ENCODE results near the gene XAB2.
A peak's percentile ranks its signal among the peaks of the same experiment; 100 is the strongest.

Gene XAB2

DNA sequence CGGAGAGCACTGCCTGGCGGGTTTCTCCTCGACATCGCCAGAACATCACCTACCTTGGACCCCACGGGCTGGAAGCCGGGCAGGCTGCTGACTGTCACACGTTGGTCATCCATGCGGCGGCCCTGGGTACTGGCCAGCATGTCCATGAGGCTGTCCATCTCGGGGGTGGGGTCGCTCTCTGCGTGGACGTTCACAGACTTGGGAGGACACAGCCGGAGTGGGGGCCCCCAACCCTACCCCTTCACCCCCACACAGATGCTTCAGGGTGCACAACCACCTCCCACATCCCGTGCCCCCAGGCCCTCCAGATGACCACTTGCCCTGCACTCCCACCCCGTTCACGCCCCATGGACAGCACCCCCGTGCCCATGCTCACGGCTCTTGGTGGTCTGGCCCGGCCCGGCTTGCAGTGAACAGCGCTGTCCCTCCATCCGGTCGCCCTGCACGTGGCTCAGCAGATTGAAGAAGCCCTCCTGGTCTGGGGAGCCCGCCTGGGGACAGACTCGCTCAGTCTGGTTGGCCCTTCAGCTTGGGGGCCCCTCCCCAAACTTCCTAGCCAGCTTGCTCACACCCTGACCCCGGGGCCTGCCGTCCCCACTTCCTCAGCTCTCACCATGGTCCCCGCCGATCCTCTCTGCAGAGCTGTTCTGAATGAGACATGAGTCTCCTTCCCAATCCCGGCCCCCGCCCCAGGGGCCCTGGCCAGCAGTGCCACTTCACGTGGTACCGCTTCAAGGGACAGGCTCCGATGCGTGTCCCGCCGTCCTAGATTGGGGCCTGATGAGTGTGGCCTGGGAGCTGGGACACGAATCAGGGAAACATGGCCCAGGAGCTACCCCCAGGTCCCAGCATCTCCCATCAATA, 3.2 kb upstream of the XAB2 start:
- DNase-seq (ENCODE audit: low read depth, low spot score): no peak

DNA sequence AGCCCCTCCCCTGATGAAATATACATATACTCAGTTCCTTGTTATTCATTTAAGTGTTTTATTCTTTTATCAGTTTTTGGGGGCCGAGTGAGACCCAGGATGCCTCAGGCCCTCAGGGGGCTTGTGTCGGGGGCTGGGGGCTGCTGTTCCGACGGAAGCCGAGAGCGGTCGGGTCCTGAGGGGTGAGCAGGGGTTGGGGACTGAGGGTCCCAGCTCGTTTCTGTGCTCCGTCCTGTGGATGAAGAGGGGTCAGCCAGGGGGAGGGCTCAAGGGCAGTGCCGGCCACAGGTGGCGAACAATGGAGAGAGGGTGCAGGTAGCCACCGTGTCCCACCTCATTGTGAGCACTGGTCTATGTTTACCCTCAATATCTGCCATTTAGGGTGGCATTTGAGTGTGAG, 2.2 kb upstream of the XAB2 start:
- DNase-seq (ENCODE audit: low read depth, low spot score): no peak

DNA sequence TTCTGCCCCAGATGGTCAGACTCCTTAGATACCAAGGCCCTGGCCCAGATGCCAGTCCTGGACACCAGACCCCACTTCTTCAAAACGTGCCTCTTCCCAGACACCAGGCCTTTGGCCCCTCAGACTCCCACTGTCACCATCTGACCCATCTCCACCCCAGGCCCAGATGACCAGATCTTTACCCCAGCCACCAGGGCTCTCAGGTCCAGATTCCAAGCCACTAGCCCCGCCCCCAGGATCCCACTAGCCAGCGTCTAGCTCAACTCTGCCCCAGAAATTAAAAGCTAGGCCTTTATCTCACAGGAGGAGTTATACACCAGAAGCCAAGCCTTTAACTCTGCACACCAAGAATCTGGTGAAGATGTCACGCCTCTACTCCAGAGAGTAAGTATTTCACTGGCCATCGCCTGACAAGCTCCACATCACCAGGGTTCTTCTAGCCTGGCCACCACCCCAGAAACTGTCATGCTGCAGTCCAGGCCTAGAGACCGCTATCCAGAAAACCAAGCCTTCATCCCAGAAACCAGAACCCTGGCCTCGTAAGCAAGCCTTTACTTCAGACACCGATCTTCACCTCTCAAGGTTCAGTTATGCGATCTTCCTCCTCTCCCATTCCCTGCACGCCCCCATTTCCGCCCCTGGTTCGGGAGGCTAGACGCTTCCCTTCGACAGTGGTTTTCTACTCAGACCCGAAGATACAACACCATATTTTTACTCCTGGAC, 595 bp downstream of the XAB2 start:
- DNase-seq (ENCODE audit: low read depth, low spot score): no peak

DNA sequence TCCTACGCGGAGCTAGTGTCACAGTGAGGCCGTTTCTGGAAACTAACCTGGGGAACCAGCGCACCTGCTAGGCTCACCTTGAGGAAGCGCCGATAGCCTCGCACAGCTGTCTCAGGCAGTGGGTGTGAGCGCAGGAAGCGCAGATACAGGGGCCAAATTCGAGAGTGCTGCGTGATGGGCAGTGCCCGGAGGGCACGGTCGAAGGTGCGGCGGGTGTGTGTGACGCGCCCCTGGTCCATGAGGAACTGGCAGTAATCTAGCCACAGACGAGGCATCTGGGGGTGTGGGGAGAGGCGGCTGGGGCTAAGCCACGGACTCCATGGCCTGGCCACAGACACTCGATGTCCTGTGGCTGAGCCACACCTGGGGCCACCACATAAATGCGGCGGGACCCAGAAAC, 2.2 kb downstream of the XAB2 start:
- DNase-seq (ENCODE audit: low read depth, low spot score): no peak

DNA sequence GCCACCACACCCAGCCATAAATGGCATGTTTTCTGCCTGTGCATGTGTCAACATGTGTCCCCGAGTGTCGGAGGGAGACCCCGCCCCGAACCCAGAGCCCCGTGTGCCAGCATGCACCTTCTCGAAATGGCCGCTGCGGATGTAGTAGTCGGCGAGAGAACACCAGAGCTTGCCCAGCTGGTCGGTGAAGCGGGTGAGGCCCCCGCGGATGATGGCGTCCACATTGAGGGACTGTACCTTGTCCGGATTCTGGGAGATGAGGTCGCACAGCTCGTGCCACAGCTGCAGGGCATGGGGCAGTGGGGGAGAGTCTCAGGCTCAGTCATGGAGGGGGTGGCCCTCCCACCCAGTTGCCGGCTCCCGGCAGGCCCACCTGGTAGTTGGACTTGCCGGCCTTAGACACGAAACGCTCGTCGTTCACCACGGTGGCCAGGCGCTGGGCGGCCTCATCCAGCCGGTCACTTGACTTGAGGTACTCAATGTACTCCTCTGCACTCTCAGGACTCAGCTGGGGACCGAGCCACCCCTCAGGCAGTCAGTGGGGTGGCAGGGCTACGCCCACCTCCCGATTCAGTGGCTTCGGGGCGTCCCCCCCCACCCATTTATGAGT, 3.5 kb downstream of the XAB2 start:
- DNase-seq (ENCODE audit: low read depth, low spot score): no peak

DNA sequence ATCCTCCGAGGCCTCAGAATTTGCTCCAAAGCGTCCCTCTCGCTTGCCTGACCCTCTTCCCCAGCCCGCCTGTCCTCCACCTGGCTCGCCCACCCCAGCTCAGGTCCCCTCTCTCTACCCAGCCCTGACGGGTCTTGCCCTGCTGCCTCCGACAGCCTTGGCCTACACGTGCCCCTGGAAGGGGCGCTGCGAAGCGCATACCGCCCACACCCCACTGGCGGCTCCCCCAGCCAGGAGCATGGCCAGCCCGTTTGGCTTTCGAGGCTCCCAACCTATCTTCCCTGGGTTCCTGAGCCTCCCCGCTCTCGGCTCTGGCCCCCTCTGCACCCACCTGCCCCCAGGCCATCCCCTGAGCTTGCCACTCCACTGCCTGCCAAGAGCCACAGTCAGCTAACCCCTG, 4.5 kb downstream of the XAB2 start:
- no peak for DNase-seq (ENCODE audit: low read depth, low spot score)

DNA sequence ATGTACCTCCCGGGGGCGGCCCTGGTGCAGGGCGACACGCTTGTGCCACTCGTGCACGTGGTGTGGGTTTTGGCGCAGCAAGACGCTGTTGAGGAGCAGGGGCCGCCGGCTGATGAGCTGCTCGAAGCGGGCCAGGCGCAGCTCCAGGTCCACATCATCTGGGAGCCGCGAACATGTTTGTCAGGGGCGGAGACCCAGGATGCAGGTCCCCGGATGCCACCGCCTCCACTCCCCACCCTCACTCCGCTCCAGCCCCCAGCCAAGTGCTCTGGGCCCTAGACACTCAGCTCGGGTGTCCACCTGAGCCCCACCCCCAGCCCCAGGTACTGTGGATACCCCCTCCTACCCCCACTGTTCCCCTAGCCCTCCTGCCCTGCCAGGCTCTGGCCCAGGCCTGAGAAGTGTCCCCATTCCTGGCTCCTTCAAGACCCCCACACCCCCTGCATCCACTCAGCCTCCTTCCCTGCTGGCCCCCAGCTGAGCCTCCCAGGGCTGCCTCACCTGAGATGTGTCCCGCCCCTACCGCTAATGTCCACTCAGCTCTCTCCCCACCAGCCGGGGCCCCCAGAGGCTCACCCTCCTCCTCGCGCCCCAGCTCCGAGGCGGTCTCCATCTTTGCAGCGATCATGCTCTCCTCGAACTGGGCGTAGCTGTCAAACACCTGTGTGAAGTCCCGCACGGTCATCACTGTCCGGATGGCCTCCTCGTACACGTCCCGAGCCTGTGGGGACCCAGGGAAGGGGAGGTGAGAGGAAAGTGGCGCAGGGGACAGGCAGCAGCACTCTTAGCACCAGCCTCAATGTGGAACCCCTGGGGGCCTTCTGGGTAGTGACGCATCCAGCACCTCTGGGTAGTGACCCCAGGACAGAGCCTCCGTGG, 5.4 kb downstream of the XAB2 start:
- DNase-seq (ENCODE audit: low read depth, low spot score): no peak

DNA sequence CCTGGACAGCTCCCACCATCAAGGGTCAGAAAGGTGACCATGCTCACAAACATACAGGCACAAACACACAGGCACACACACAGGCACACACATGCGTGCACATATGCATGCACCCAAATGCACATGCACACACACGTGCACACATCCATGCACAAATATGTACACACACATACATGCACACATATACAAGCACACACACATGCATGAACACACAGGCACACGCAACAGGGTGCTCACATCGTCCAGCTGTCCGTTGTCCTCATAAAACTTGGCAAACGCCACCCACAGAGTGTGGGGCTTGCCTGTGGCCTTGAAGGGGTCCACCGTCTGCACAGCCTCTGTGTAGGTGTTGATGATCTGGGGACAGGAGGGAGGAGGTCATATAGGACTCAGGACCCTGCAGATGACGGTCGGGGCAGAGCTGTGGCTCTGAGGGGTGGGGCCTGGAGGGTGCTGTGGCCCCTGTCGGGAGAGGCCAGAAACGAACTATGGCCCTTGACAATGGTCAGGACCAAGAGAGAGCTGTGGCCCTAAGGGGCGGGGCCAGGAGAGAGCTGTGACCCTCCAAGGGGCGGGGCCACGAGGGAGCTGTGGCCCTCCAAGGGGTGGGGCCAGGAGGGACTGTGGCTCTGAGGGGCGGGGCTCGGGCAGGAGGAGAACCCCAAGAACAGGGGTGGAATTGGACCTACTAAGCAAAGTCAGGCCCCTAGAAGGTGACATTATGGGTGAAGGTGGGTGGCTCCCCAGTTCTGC, 6.2 kb downstream of the XAB2 start:
- DNase-seq (ENCODE audit: low read depth, low spot score): no peak

DNA sequence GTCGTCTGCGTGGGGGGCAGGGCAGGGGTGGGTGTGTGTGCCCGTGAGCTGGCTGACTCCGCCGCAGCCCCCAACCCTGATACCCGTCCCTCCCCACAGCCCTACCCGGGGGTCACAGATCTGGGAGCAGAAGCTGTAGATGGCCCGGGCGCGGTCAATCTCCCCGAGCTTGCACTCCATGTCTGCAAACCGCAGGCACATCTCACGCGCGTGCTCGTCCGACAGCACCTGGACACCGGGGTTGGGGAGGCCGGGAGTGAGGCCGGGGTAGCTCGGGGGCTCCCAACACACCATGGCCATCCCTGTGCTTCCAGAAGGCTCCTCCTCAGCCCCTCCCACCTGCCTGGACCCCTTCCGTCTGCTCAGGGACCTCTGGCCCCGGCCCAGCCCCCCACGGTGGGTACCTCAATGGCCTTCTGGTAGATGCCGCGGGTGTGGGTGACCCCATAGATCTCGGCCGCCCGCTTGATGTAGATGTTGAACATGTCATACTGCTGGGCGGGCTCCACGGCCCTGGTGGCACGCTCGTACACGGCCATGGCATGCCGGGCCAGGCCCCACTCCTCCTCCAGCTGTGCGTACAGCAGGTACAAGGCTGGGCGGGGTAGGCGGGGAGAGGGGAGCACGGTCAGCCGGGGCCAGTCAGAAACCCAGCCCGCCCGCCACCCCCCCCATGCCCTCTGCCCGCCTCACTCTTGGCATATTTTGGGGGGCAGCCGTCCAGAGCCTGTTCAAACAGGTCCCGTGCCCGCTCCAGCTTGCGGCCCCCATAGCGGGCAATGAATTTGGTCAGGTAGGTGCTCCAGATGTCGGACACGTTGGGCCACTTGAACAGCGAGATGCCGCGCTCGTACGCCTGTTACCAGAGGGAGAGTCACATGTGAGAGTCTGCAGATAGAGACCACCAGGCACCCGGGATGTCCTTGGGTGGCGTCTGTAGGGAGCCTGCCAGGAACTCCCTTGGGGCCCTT, 8.6 kb downstream of the XAB2 start:
- no peak for DNase-seq (ENCODE audit: low read depth, low spot score)

DNA sequence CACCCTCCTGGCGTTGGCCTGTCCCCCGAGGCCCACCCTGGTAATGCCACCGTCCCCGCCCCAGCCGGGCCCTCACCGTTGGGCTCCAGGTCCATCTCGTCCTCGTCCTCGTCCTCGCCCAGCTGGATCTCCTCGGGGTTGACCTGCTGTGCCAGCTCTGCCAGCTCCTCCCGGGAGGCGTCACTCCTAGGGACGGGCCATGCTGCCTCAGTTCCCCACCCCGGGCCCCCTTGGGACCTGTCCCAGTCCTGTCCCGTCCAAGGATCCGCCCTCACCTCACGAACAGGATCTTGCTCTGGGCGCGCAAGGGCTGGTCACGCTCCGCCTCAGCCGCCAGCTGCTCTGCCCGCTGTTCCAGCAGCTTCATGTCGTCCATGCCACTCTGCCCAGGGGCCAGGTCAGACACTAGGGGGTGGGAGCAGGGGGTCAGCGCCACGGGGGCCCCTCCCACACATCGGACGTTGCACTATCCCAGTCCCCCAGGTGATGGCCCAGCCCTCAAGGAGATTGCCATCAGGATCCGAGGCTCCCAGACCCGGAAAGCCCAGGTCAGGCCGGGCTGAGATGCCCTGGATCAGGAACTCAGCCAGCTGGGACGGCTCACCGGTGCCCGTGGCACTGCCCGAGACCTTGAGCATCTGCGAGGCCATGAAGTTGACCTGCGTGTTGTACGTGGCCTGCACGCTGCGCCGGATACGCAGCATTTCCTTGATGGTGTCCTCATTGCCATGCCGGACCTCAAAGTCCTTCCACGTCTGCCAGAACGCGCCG, 9.5 kb downstream of the XAB2 start:
- DNase-seq (ENCODE audit: low read depth, low spot score): no peak

DNA sequence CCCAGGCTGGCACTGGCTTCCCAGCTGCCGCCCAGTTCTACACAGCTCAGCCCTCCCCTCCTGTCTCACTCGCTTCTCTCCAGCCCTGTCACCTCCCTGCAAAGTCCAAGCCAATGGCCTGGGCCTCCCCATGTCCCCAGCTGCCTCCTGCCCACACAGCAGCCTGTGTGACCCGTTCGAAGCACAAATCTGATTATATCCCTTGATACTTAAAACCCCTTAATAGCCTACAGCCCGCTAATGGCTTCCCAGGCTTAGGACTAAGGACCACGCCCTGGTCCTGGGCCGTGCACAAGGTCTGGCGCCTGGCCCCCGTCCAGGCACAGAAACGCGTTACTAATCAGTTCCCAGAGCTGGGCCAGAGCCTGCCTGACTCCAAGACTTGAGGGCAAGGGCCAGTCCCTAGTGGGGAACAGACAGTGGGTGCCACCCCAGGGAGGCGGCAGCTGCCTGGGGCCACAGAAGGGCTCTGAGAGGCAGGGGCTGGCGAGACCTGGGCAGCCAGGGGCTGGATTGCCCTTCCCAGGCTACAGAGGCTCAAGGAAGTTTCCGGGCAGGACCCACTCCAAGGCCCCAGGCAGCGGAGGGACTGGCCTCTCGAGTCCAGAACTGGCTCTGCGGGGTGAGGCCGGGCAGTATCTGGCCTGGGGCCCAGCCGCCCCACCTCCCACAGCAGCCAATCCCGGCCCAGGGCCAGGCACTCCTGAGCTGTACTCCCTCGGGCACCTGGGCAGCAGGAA, 10.4 kb downstream of the XAB2 start:
- peak; percentile 58 for DNase-seq (ENCODE audit: low read depth, low spot score)

DNA sequence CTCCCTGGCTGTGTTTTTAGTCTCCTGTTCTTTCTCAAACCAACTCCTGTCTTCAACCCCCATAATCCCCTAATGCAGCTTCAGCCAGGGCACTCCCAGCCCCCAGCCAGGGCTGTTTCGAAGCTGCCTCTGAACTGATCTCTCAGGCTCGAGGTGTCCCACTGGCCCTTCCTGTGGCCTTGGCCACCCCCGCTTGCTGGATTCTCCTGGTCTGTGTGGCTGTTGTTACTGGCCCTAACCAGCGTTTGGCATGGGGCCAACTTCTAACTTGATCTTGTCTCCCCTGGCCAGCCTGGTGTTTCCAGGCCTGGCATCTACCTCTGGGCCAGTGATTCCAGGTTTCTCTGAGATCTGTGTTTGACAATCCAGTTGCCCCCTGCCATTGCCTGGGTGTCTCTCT, 11.0 kb downstream of the XAB2 start:
- no peak for DNase-seq (ENCODE audit: low read depth, low spot score)

DNA sequence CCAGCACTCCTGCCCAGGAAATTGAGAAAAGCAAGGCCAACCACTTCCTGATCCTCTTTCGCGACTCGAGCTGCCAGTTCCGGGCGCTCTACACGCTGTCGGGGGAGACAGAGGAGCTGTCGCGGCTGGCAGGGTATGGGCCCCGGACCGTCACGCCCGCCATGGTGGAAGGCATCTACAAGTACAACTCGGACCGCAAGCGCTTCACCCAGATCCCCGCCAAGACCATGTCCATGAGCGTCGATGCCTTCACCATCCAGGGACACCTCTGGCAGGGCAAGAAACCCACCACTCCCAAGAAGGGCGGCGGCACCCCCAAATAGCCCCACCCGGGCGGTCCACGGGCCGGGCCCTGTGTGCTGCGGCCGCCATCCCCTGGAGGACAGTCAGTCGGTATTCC, 11.6 kb downstream of the XAB2 start:
- DNase-seq (ENCODE audit: low read depth, low spot score): no peak

DNA sequence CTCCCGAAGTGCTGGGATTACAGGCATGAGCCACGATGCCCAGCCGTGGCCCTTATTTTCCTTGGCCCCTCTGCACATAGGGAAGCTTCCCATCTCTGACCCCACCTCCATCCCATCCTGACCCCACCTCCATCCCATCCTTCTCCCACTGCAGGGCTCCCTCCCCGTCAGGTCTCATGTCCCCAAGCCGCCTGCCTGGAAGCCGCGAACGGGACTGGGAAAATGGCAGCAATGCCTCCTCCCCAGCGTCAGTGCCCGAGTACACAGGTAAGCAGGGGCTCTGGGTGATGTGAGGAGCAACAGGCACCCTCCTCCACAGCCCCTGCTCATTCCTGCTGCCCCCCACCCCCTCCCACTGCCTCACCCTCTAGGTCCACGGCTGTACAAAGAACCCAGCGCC, 12.2 kb downstream of the XAB2 start:
- DNase-seq (ENCODE audit: low read depth, low spot score): no peak

DNA sequence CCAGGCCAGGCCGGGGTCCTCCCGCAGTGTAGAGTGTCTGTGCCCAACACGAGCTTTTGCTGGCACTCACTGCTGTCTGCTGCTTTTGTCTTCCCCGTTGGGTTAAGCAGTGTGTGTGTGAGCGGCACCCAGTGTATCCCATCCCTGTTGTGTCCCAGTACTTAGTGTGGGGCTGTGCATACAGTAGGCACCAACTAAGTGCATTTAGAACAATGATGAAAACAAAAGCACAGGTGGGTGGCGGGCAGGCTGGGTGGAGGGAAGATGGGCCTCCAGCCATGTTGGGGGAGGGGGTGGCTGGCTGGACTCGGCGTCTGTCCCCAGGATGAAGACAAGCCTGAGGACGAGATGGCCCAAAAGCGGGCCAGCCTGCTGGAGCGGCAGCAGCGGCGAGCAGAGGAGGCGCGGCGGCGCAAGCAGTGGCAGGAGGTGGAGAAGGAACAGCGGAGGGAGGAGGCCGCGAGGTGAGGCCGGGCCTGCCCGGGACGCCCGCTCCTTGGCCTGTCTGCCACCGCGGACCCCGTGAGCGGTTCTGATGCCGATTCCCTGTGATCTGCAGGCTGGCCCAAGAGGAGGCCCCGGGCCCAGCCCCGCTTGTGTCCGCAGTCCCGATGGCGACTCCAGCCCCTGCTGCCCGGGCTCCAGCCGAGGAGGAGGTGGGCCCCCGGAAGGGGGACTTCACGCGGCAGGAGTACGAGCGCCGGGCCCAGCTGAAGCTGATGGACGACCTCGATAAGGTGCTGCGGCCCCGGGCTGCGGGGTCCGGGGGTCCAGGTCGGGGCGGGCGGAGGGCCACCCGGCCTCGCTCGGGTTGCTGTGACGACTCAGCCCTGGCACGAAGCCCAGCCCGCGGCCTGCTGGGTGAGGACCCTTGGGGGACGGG, 14.2 kb downstream of the XAB2 start:
- no peak for DNase-seq (ENCODE audit: low read depth, low spot score)

DNA sequence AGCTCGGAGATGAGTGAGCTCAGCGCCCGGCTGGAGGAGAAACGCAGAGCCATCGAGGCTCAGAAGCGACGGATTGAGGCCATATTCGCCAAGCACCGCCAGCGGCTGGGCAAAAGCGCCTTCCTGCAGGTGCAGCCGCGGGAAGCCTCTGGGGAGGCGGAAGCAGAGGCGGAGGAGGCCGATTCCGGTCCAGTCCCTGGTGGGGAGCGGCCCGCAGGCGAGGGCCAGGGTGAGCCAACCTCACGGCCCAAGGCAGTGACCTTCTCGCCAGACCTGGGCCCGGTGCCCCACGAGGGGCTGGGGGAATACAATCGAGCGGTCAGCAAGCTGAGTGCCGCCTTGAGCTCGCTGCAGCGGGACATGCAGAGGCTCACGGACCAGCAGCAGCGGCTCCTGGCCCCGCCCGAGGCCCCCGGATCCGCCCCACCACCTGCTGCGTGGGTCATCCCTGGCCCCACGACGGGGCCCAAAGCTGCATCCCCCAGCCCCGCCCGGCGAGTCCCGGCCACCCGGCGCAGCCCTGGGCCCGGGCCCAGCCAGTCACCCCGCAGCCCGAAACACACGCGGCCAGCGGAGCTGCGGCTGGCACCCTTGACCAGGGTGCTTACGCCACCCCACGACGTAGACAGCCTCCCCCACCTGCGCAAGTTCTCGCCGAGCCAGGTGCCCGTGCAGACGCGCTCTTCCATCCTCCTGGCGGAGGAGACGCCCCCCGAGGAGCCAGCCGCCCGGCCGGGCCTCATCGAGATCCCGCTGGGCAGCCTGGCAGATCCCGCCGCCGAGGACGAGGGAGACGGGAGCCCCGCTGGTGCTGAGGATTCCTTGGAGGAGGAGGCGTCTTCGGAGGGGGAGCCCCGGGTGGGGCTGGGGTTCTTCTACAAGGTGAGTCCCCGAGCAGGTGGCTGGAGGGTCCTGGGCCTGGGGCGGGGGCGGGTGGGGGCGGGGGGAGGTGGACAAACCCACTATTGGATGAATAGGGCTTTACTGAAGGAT, 16.8 kb downstream of the XAB2 start:
- DNase-seq (ENCODE audit: low read depth, low spot score): no peak

All from ELF-1 (cell line).